Mucosa of rectum (tissue), 2 donors: ENCODE results near the gene KCNAB1.
A peak's percentile ranks its signal among the peaks of the same experiment; 100 is the strongest.

Experiments
- H3K27ac ChIP-seq, 2 donors: one replicate each; pipeline ENCODE4 v1.7.0; 2013; ENCODE audit warnings: inconsistent platforms in 2 of 2, low read depth in 2 of 2, low read length in 2 of 2
- H3K27me3 ChIP-seq, 2 donors: one replicate each; pipeline ENCODE4 v1.7.0; 2013; ENCODE audit warnings: low read length in 2 of 2; ENCODE audit not compliant: control insufficient read depth in 2 of 2, insufficient read depth in 2 of 2
- H3K36me3 ChIP-seq, 2 donors: one replicate each; pipeline ENCODE4 v1.7.0; 2013; ENCODE audit warnings: low read length in 2 of 2; ENCODE audit not compliant: control insufficient read depth in 2 of 2, insufficient read depth in 2 of 2
- H3K4me1 ChIP-seq, 2 donors: one replicate each; pipeline ENCODE4 v1.7.0; 2013; ENCODE audit warnings: low read length in 2 of 2, mild to moderate bottlenecking in 1 of 2; ENCODE audit not compliant: control insufficient read depth in 2 of 2, insufficient read depth in 2 of 2
- H3K4me3 ChIP-seq, 2 donors: one replicate each; pipeline ENCODE4 v1.7.0; 2013; ENCODE audit warnings: low read length in 2 of 2
- H3K9ac ChIP-seq, 2 donors: one replicate each; pipeline ENCODE4 v1.7.0; 2013; ENCODE audit warnings: low read length in 2 of 2, low read depth in 1 of 2, mild to moderate bottlenecking in 1 of 2
- H3K9me3 ChIP-seq, 2 donors: one replicate each; pipeline ENCODE4 v1.7.0; 2013; ENCODE audit warnings: low read length in 2 of 2; ENCODE audit not compliant: control insufficient read depth in 2 of 2
- donor health status: healthy.
- donor health status: Normal muscosa, but diverticular disease.

KCNAB1 gene

DNA sequence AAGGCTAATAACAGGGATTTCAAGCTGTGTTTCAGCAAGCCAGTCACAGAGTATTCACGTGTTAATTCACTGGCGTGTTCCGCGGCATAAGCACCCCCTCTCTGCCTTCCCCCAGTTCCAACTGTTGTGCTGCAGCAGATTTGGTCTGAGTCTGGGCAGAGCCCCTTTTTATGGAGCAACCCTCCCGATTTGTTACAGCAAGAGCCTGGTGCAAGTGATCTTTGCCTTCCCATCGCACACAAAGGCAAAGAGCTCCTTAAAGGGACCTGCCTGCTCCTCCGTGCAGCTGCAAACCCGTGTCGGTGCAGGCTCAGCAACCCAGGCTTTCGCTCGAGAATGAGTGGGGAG lies 170.5 kb downstream of the KCNAB1 start:
- H3K27me3 ChIP-seq: peaks cover 26 to 28% of the 10 kb centered on the region in 2 donors
- H3K4me1 ChIP-seq: no peaks in the 10 kb centered on the region
- H3K27ac ChIP-seq: no peak overlapping the region
- H3K4me3 ChIP-seq: no peak overlapping the region
- no peaks in the 10 kb centered on the region for H3K9me3 ChIP-seq
- no peaks in the 10 kb centered on the region for H3K36me3 ChIP-seq
- no peak overlapping the region for H3K9ac ChIP-seq

DNA sequence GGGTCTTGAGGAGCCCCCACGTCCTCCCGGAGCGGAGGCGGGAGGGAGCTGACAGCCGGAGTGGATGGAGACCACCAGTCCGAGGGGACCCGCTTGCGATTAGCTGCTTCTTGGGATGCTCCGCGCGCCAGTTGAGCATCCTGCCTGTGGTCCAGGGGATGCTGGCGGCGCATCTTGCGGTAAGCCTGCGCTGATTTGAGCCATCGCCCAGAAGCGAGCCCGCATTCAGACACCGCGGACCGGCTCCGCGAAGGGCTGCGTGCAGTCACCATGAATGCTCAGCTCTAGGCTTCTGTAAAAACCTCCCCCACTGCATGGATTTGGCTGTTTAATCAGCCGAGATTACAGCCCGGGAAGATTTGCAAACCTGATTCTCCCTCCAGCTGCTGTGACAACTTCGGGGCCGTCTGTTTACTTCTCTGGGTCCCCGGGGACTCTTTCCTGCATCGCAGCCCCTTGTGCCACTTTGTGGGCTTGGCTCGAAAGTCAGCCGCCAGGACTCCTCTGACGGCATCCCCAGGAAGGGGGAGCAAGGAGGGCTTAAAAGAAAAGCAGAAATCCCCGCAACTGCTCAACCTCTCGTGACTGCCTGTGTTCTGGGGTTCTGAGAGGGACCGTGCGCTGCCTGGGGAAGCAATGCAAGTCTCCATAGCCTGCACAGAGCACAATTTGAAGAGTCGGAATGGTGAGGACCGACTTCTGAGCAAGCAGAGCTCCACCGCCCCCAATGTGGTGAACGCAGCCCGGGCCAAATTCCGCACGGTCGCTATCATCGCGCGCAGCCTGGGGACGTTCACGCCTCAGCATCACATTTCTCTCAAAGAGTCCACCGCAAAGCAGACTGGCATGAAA lies 171.1 kb downstream of the KCNAB1 start:
- Histone ChIP-seq H3K4me3 (peak overlapping the region; percentile 27), H3K27ac (no peak overlapping the region), H3K9ac (no peak overlapping the region), H3K36me3 (no peaks in the 10 kb centered on the region), H3K9me3 (no peaks in the 10 kb centered on the region), H3K4me1 (no peaks in the 10 kb centered on the region), H3K27me3 (peaks cover 26 to 28% of the 10 kb centered on the region in 2 donors)

DNA sequence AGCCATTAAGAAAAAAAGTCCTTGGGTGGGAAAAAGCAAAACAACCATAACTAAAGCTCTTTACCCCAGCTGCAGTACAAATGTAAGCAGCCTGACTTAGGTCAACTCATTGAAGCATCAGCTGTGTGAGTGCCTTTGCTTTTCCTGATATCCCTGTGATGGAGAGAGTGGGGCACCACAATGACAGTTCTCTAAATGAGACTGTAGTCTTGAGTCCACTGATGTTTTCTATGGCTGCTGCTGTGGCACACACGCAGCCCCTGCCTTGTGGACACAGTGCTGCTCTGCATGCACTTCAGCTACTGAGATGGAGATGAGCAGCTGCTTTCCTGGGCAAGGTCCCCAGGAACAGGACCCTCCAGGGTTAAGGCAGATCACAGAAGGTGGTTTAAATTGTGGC lies 173.2 kb downstream of the KCNAB1 start:
- H3K27me3 ChIP-seq: peaks cover 24 to 28% of the 10 kb centered on the region in 2 donors
- no peak overlapping the region for H3K27ac ChIP-seq
- no peaks in the 10 kb centered on the region for H3K4me1 ChIP-seq
- H3K4me3 ChIP-seq: no peak overlapping the region
- no peaks in the 10 kb centered on the region for H3K36me3 ChIP-seq
- H3K9ac ChIP-seq: no peak overlapping the region
- no peaks in the 10 kb centered on the region for H3K9me3 ChIP-seq

DNA sequence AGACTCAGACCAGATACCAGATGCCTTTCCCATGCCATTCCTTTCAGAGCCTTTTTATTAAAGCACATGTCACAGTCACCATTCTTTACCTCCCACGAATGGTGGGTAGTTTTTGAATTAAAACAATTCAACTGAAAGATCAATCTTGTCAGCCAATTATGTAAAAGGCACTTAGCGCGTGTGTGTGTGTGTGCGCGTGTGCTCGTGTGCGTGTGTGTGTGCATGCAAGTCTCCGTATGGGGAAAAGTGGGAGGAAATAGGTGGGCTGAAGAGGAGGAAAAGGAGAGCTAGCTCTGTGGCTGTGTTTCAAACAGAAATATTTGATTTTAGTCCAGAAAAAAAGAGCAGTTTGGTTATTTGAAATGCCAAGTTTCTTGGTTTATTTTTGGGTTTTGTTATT lies 177.2 kb downstream of the KCNAB1 start:
- H3K27me3 ChIP-seq: peaks cover 0 to 5% of the 10 kb centered on the region in 2 donors
- no peaks in the 10 kb centered on the region for H3K9me3 ChIP-seq
- no peak overlapping the region for H3K27ac ChIP-seq
- H3K36me3 ChIP-seq: no peaks in the 10 kb centered on the region
- no peak overlapping the region for H3K9ac ChIP-seq
- no peaks in the 10 kb centered on the region for H3K4me1 ChIP-seq
- H3K4me3 ChIP-seq: no peak overlapping the region

DNA sequence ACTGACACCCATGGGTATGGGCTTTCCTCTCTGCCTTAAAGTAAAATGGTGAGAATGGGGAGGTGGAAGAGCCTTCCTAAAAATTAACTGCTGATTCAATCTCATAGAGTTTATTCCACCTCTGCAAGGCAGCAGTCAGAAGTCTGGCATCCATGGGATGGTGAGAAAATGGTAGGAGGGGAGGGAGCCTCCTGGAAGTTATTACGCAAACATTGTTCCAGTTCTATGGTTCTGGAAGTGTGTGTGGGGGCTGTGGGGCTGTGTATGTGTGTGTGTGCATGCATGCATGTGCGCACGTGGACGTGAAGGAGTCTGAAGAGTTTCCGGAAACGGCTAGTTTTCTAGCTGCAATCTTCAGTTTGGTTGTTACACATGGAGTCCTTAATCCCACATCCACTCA lies 177.6 kb downstream of the KCNAB1 start:
- Histone ChIP-seq H3K9me3 (no peaks in the 10 kb centered on the region), H3K27ac (no peak overlapping the region), H3K27me3 (peaks cover 0 to 5% of the 10 kb centered on the region in 2 donors), H3K4me1 (no peaks in the 10 kb centered on the region), H3K4me3 (no peak overlapping the region), H3K36me3 (no peaks in the 10 kb centered on the region), H3K9ac (no peak overlapping the region)

DNA sequence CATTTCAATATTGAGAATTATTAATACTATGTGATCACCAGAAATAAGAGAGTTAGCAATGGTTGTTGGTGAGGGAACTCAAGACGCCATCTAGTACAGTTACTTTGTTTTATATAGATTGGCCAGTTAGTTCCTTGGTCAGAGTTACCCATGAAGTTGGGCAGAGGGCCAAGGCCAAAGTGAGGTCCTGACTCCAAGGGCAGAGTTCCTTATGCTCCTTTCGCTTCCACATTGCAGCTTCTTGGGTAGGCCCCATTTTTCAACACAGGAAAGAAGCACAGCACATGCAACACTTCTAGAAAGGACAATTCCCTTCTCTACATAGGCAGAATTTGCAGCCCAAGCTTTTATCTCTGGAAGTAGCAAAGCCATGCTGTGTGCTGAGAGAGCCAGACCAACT lies 178.6 kb downstream of the KCNAB1 start:
- H3K4me1 ChIP-seq: no peaks in the 10 kb centered on the region
- no peak overlapping the region for H3K27ac ChIP-seq
- no peaks in the 10 kb centered on the region for H3K36me3 ChIP-seq
- no peak overlapping the region for H3K4me3 ChIP-seq
- H3K9ac ChIP-seq: no peak overlapping the region
- H3K9me3 ChIP-seq: no peaks in the 10 kb centered on the region
- no peaks in the 10 kb centered on the region for H3K27me3 ChIP-seq

DNA sequence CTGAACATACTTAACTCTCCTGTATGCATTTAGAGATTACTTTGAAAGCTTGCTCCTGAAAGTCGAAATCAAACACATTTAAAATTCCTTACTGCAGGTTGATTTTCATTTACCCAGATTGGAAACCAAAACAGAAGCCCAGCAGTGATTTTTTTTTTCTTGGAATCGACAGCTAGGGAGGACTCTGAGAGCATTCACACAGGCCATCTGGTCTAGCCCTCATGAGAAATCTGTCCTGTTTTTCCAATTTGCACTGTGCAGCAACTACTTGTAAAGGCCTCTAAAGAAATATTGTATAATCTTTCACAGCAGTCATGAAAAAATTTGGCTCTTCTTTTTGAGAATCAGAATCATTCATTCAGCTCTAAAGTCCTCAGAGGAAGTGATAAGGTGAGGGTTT lies 179.2 kb downstream of the KCNAB1 start:
- H3K4me1 ChIP-seq: no peaks in the 10 kb centered on the region
- no peaks in the 10 kb centered on the region for H3K36me3 ChIP-seq
- H3K27ac ChIP-seq: no peak overlapping the region
- H3K9me3 ChIP-seq: no peaks in the 10 kb centered on the region
- H3K4me3 ChIP-seq: no peak overlapping the region
- H3K9ac ChIP-seq: no peak overlapping the region
- no peaks in the 10 kb centered on the region for H3K27me3 ChIP-seq

DNA sequence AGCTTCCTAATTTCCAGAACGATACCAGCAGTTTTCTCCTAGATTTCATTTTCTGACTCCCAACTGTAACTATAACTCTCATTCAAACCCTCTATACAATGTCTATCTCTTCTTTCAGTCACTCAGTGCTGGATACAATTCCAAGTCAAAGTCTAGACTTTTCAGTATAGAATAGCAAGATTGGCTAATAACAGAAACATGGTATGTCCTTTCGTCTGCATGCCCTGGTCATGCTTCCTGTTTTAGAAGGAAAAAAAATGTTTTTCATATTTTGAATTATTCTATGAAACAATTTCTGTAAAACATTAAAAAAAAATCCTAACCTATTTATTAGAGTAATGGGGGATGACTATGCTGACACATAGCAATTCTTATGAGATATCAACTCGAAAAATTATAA lies 180.0 kb downstream of the KCNAB1 start:
- Histone ChIP-seq H3K27me3 (no peaks in the 10 kb centered on the region), H3K9me3 (no peaks in the 10 kb centered on the region), H3K9ac (no peak overlapping the region), H3K4me3 (no peak overlapping the region), H3K27ac (peak overlapping the region in 1 of 2 donors; percentile 3), H3K36me3 (no peaks in the 10 kb centered on the region), H3K4me1 (no peaks in the 10 kb centered on the region)

DNA sequence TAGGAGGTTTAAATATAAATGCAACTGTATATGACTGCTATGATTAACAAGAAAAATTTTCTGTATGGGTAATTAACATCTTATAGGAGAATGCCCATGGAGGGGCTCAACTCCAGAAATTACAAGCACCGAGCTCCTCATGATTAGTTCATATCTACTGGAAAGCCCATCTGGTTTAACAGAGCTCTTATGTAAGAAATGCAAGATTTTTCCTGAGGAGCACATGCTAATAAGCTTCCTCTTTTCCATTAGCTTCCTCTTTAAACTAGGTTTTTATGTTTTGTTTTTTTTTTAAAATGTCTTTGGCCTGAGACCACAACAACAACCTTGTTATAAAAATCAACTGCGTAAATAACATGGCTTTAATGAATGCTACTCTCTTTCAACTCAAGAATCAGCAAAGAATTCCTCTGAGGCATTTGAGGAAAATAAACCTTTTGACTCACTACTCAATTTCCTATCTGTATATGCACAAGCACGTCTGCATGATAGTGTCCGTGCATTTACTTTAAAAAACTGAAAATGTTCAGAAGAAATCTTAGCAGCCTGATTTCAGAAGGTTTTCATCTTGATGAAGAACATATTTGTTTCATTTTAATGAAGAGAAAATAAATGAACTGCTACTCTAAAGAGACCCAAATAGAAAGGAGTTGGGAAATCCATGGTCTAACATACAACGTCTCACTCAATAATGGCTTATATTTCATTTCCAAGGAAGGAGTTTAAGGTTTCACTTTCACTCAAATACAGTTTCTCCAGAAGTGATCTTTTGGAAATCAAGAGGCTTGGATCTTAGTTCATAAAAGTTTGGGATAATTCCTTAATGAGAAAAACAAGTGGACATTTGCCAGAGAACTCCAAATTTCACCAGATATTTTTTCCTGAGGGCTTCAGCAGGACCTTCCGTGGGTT lies 180.8 kb downstream of the KCNAB1 start:
- Histone ChIP-seq H3K36me3 (no peaks in the 10 kb centered on the region), H3K4me3 (no peak overlapping the region), H3K4me1 (no peaks in the 10 kb centered on the region), H3K27ac (no peak overlapping the region), H3K27me3 (no peaks in the 10 kb centered on the region), H3K9ac (no peak overlapping the region), H3K9me3 (no peaks in the 10 kb centered on the region)

DNA sequence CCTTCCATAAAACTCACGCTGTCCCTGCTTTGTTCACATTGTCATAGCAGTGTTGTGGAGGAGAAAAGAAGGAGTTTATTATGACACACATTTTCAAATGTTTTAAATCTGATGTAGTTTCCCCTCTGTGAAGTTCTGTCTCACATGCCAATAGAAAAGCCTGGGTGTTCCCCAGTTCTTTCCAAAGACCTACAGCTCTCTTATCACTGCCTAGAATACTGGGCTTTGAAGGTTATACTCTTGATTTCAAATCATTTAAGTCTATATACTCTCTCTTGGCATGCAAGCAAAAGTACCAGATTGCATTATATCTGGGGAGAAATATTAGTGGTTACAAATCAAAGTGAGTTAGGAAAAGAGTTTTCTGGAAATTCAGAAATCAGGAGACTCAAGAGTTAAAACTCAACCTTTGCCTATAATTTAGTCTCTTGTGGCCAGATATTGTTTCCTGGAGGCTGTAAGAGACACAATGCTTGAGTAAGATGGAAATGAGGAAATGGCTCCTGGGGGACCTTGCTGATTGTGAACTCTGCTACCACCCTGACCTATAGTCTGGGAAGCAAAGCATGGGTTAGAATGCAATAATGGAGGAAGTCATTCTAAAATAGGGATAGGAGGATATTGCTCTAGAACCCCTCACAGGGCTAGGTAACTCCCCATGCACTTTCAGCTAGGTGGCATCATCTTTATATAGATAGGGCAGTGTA lies 182.8 kb downstream of the KCNAB1 start:
- H3K4me3 ChIP-seq: no peak overlapping the region
- no peak overlapping the region for H3K9ac ChIP-seq
- no peaks in the 10 kb centered on the region for H3K9me3 ChIP-seq
- H3K27me3 ChIP-seq: no peaks in the 10 kb centered on the region
- H3K27ac ChIP-seq: no peak overlapping the region
- H3K36me3 ChIP-seq: no peaks in the 10 kb centered on the region
- H3K4me1 ChIP-seq: no peaks in the 10 kb centered on the region
